ENCODE results near the gene DCANP1.

GRCh38 chr5:135492319-135492626 lies 45.1 kb upstream of the DCANP1 start:
- no peak for TF ChIP-seq ZNF565 (CRISPR knock-in tag; conservative IDR thresholded peaks at IDR 0.05; ENCODE audit: low read depth)
- no peak for TF ChIP-seq PATZ1 (CRISPR knock-in tag; IDR thresholded peaks at IDR 0.05; ENCODE audit: borderline replicate concordance)
- TF ChIP-seq ZFP30 (CRISPR knock-in tag; IDR thresholded peaks at IDR 0.05) = no peak

Data from SK-N-SH treated with all-trans-retinoic acid at 6 μM for 48 hours (cell line).